ENCODE measurements around the gene RIGI. TPM values are rescaled to one million over a fixed set of nuclear protein-coding genes. Genes with fewer than 3 reads are reported as not detected.

The RIGI gene
- 9.4 and 10.0 TPM in 2 replicates for total RNA-seq

DNA sequence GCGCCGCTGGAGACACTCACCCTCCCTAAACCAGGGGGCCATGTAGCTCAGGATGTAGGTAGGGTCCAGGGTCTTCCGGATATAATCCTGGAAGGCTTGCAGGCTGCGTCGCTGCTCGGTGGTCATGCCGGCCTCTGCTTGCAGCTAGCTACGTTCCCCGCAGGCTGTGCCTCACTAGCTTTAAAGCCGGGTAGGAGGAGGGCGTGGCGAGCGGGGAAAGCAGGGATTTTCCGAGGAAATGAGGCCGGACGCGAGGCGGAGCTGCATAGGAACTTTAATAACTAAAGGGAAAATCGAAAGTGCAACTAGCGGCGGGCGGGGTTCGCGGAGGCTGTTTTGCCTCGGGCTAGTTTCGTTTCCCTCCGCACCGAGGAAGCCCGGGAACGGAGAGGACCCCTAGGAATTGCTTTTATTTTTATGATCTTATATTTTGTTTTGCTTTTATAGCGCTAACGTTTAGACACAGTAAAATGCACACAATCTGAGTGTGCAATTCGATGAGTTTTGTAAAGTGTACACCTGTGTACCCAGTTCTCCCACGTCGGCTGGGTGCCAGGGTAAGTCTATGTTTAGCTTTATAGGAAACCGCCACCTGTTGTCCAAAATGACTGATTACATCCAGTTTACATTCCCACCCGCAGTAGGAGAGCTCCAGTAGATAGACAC lies at the start of gene RIGI:
TSS of gene RIGI (minus strand) at position 156 of the 666 bp plus-strand sequence. CDS start at position 126, 30 bp downstream.

DNA sequence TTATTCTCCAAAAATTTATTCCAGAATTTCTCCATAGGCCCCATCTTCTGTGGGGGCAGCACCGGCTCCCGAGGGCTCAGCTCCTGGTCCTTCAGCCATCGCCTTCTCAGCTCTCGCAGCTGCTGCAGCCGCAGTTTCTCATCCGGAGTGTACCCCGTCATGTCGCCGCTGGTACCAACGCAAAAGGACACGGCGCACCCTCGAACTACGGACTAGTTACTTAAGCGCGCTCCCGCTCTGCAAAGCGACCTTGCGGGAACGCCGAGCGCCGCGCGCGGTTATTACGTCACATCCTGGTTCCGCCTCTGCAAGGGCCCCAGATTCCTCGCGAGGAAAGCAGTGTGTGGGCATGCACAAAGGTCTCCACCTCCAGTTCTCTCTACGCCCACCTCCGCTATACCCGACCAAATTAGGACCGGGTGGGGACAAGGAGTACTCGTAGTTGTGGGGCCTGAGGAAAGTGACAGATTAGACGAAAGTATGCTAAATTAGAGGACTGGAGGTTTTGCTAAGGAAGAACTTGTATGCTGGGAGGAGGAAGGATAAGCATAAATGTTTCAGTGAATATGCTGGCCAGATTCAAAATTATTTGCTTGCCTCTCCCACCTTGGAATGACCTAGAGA lies 47.0 kb upstream of the RIGI start, which contains the start of gene NDUFB6:
TSS of gene NDUFB6 (minus strand) at position 260 of the 624 bp plus-strand sequence. CDS start at position 161, 99 bp downstream.

DNA sequence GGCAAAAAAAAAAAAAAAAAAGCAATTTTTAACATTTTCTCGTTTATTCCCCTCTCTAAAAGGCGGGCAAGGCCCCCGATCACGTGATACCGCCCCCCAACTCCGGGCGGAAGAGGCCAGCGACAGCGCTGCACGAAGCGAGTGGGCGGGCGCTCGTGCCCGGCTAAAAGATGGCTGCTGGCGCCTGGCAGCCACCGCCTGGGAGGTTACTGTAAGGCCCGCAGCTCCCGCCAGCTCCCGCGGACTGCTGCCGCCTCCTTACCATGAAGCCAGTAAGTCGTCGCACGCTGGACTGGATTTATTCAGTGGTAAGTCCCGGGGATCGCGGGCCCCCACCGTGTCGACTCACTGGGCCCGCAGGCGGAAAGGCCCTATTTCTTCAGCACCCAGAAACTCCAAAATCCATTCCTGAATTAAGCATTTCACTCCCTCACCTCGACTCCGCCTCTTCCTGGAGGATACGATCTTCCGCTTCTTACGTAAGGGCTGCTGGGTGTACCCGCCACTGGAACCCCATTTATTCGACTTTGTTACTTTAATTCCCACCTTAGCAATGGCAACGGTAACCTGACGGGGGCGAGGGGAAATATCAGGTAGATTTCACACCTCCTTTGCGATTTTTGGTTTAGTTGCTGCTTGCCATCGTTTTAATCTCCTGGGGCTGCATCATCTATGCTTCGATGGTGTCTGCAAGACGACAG lies 26.3 kb upstream of the RIGI start, which contains the start of the genes SMIM27 and TOPORS:
TSS of gene SMIM27 (plus strand) at position 156 of the 701 bp plus-strand sequence. CDS start at position 264, 108 bp downstream.
TSS of gene TOPORS (minus strand) at position 415 of the 701 bp plus-strand sequence. CDS start at position 265, 150 bp downstream.

Other genes with a start within 250 kb of the RIGI start
- gene ACO1, start 141.6 kb downstream of the RIGI start, total RNA-seq: 68.4 and 109 TPM in 2 replicates
- gene SMIM27, start 26.1 kb upstream of the RIGI start, total RNA-seq: 1.9 and 2.5 TPM in 2 replicates
- gene TOPORS, start 26.4 kb upstream of the RIGI start, total RNA-seq: 24.5 and 35.5 TPM in 2 replicates
- 22.8 and 90.6 TPM in 2 replicates for gene NDUFB6, start 47.0 kb upstream of the RIGI start, total RNA-seq
- gene TAF1L, start 109.5 kb upstream of the RIGI start, total RNA-seq: under 0.01 TPM in 2 replicates